ENCODE measurements around the gene WSB1.

The WSB1 gene

GRCh38 chr17:27336184-27336583 lies 42.3 kb downstream of the WSB1 start:
- no peak for DNase-seq

- no peak for DNase-seq
Observed at GRCh38 chr17:27338536-27338985, 44.6 kb downstream of the WSB1 start.

- DNase-seq = no peak
Observed at GRCh38 chr17:27339198-27339835, 45.4 kb downstream of the WSB1 start.

DNA sequence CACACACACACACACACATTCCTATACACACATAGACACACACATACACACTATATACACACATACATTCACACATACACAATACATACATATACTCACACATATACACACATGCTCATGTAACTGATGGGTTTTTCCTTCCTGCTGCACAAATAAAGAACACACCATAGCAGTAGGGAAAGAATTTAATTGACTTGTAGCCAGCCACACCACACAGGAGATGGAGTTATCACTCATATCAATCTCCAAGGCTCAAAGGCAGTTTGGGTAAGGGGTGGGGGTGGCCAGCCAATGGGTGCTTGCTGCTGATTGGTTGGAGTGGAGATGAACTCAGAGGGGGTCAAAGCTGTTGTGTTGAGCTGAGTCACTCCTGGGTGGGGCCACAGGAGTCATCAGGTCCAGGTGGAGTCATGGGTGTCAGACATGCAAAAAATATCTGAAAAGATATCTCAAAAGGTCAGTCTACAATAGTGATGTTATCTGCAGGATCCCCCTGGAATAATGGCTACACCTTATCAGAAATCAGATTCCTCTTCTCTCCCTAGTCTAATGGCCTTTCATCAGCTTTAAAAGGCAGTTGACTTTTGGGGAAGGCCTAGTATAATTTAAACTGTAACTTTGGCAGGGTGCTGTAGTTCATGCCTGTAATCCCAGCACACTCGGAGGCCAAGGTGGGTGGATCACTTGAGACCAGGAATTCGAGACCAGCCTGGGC lies 46.1 kb downstream of the WSB1 start:
- no peak for DNase-seq

DNA sequence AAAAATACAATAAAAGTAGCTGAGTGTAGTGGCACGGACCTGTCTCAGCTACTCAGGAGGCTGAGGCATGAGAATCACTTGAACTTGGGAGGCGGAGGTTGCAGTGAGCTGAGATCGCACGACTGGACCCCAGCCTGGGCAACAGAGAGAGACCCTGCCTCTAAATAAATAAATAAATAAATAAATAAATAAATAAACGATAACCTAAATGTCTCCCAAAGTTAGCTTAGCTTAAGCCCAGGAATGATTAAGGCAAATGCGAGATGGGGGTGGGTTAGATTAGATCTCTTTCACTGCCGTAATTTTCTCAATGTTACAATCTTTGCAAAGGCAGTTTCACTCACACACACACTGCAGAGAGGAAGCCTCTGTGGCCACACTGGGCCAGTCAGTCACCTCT lies 46.7 kb downstream of the WSB1 start:
- peak in 1 of 51 donors; percentile 32 for DNase-seq

GRCh38 chr17:27341041-27341471 lies 47.1 kb downstream of the WSB1 start:
- DNase-seq = peak in 3 of 51 donors; percentile 16 to 20 (median 16)

GRCh38 chr17:27342059-27342458 lies 48.1 kb downstream of the WSB1 start:
- no peak for DNase-seq

GRCh38 chr17:27343294-27343693 lies 49.4 kb downstream of the WSB1 start:
- DNase-seq = peak in 7 of 51 donors; percentile 17 to 51 (median 23)

DNA sequence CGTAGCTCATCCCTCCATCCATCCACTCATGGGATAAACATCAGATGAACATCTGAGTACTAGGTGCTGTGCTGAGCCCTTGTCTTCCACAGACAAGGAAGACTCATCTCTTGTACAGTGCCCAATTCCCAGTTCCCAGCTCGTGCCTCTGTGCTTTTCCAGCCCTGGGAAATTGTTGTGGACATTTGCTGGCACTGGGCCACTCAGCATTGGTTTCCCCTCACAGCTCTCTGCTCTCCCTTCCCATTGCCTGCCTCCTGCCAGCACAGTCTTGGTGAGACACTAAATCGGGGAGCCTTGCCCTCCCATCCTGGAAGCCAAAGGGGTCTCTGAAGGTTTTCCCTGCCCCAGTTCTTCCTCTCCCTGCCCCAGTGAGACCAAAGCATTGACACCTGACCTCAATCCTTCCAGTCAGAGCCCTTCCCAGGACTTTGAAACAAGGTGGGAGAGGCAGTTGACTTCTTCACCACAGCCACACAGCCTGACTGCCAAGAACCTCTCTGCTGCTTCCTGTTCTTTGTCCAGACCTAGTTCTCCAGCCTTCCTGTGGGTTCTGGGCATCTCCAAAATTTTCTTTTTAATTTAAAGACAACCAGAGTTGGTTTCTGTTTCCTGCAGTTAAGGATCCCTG lies 50.2 kb downstream of the WSB1 start:
- DNase-seq = peak in 1 of 51 donors; percentile 34

- peak in 18 of 51 donors; percentile 12 to 63 (median 38) for DNase-seq
Observed at GRCh38 chr17:27345141-27345904, 51.4 kb downstream of the WSB1 start.

GRCh38 chr17:27346228-27346899 lies 52.5 kb downstream of the WSB1 start:
- no peak for DNase-seq

- DNase-seq = no peak
Observed at GRCh38 chr17:27348196-27348595, 54.3 kb downstream of the WSB1 start.

GRCh38 chr17:27349540-27350021 lies 55.7 kb downstream of the WSB1 start:
- no peak for DNase-seq

DNA sequence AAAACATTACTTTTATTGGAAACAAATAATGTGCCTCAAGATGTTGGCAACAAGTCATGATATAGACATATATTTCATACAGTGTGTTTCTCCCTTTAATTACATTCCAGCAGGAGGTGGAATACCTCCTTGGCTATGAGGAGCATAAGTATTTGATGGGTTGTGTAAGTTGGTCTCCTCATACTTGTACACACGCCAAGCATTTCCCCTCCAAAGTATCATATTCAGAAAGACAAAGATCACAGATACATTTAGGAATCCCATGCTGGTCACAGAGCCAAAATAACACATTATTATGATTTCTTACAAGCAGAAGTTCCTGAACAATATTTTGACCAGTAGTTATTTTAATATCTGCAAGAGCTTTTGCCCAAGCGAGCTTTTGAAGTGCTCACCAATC lies 57.8 kb downstream of the WSB1 start:
- no peak for DNase-seq

GRCh38 chr17:27352448-27353032 lies 58.6 kb downstream of the WSB1 start:
- no peak for DNase-seq

DNA sequence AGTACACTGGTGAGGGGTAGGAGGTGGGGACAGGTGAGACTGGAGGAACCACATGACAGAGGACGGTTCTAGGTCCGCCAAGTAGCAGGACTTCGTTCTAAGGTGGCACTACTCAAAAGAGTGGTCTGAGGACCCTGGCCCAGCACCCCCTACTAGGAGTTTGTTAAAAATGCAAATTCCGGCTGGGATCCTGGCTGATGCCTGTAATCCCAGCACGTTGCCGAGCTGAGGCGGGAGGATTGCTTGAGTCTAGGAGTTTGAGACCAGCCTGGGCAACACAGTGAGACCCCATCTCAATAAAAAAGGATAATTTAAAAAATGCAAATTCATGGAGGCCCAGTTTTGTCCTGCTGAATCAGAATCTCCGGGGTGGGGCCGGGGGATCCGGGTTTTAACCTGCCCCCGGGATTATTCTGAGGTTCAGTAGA lies 59.1 kb downstream of the WSB1 start:
- DNase-seq = no peak

GRCh38 chr17:27353461-27354050 lies 59.6 kb downstream of the WSB1 start:
- DNase-seq = peak in 50 of 51 donors; percentile 34 to 91 (median 75)

GRCh38 chr17:27354051-27354490 lies 60.2 kb downstream of the WSB1 start:
- peak in 1 of 51 donors; percentile 43 for DNase-seq

GRCh38 chr17:27354491-27355081 lies 60.7 kb downstream of the WSB1 start:
- no peak for DNase-seq

GRCh38 chr17:27355419-27355818 lies 61.5 kb downstream of the WSB1 start:
- DNase-seq = no peak

Measured in hypothalamus (tissue), 51 donors.